ENCODE results near the gene DIP2C.

DIP2C gene

GRCh38 chr10:338171-339037 is 351.1 kb downstream of the DIP2C start:
- Histone ChIP-seq H3K9me3 (ENCODE audit: severe bottlenecking) (no peaks in the 10 kb centered on the region), H3K27me3 (ENCODE audit: insufficient read depth, low read depth, severe bottlenecking) (no peaks in the 10 kb centered on the region), H3K36me3 (no peaks in the 10 kb centered on the region), H3K27ac (no peak overlapping the region), H3K4me3 (ENCODE audit: low read depth, low read length) (no peak overlapping the region)
- DNase-seq, result no peak
- TF ChIP-seq, protein P1, sequence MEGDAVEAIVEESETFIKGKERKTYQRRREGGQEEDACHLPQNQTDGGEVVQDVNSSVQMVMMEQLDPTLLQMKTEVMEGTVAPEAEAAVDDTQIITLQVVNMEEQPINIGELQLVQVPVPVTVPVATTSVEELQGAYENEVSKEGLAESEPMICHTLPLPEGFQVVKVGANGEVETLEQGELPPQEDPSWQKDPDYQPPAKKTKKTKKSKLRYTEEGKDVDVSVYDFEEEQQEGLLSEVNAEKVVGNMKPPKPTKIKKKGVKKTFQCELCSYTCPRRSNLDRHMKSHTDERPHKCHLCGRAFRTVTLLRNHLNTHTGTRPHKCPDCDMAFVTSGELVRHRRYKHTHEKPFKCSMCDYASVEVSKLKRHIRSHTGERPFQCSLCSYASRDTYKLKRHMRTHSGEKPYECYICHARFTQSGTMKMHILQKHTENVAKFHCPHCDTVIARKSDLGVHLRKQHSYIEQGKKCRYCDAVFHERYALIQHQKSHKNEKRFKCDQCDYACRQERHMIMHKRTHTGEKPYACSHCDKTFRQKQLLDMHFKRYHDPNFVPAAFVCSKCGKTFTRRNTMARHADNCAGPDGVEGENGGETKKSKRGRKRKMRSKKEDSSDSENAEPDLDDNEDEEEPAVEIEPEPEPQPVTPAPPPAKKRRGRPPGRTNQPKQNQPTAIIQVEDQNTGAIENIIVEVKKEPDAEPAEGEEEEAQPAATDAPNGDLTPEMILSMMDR (IDR thresholded peaks at IDR 0.05; ENCODE audit: low read depth, low read length), result no peak

GRCh38 chr10:336247-336646 is 353.2 kb downstream of the DIP2C start:
- H3K27me3 ChIP-seq (ENCODE audit: insufficient read depth, low read depth, severe bottlenecking), result no peaks in the 10 kb centered on the region
- DNase-seq, result no peak
- no peaks in the 10 kb centered on the region for H3K36me3 ChIP-seq
- TF ChIP-seq, protein P1 (IDR thresholded peaks at IDR 0.05; ENCODE audit: low read depth, low read length), result no peak
- H3K4me3 ChIP-seq (ENCODE audit: low read depth, low read length), result no peak overlapping the region
- H3K27ac ChIP-seq, result no peak overlapping the region
- no peaks in the 10 kb centered on the region for H3K9me3 ChIP-seq (ENCODE audit: severe bottlenecking)

- H3K36me3 ChIP-seq, result no peaks in the 10 kb centered on the region
- H3K4me3 ChIP-seq (ENCODE audit: low read depth, low read length), result no peak overlapping the region
- TF ChIP-seq, protein P1 (IDR thresholded peaks at IDR 0.05; ENCODE audit: low read depth, low read length), result no peak
- no peak overlapping the region for H3K27ac ChIP-seq
- no peaks in the 10 kb centered on the region for H3K9me3 ChIP-seq (ENCODE audit: severe bottlenecking)
- no peak for DNase-seq
- H3K27me3 ChIP-seq (ENCODE audit: insufficient read depth, low read depth, severe bottlenecking), result no peaks in the 10 kb centered on the region
Measured at GRCh38 chr10:335151-335800, 354.2 kb downstream of the DIP2C start.

DNA sequence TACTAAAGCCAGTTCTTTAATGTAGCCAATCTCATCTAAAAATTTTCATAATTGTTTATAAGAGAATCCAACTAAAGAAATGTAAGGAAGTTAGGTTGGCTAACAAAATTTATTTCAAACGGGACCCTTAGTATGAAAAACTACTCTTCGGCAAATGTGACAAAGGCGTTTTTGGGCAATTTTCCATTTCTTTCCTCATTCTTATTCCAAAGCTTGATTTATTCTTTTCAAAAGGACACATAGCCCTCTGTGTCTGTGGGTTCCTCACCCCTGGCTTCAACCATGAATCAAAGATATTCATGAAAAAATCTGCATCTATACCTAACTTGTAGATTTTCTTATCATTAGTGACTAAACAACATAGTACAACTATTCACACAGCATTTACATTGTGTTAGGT is 358.3 kb downstream of the DIP2C start:
- H3K27ac ChIP-seq, result no peak overlapping the region
- no peak overlapping the region for H3K4me3 ChIP-seq (ENCODE audit: low read depth, low read length)
- no peaks in the 10 kb centered on the region for H3K27me3 ChIP-seq (ENCODE audit: insufficient read depth, low read depth, severe bottlenecking)
- no peak for DNase-seq
- H3K36me3 ChIP-seq, result no peaks in the 10 kb centered on the region
- TF ChIP-seq, protein P1 (IDR thresholded peaks at IDR 0.05; ENCODE audit: low read depth, low read length), result no peak
- H3K9me3 ChIP-seq (ENCODE audit: severe bottlenecking), result no peaks in the 10 kb centered on the region

GRCh38 chr10:329361-330099 is 359.9 kb downstream of the DIP2C start:
- no peak overlapping the region for H3K4me3 ChIP-seq (ENCODE audit: low read depth, low read length)
- DNase-seq, result no peak
- TF ChIP-seq, protein P1 (IDR thresholded peaks at IDR 0.05; ENCODE audit: low read depth, low read length), result no peak
- H3K9me3 ChIP-seq (ENCODE audit: severe bottlenecking), result no peaks in the 10 kb centered on the region
- H3K36me3 ChIP-seq, result no peaks in the 10 kb centered on the region
- H3K27me3 ChIP-seq (ENCODE audit: insufficient read depth, low read depth, severe bottlenecking), result no peaks in the 10 kb centered on the region
- H3K27ac ChIP-seq, result no peak overlapping the region

Measured in WERI-Rb-1 (cell line).